Fibroblast of skin of abdomen (primary cell): ENCODE results near the gene CHTF18.
"Not testable (repeated sequence)": the region's sequence is repeated elsewhere in the genome, so short reads cannot be mapped to it uniquely, and the experiment has no call there.

Source experiments
- DNase-seq: peaks from one replicate; pipeline ENCODE4 v3.0.0-alpha.2; 2013

CHTF18 gene

GRCh38 chr16:831571-832413, 43.4 kb downstream of the CHTF18 start:
- DNase-seq, result no peak

- DNase-seq, result no peak
These were observed 44.4 kb downstream of the CHTF18 start for GRCh38 chr16:832652-833336.

- no peak for DNase-seq
These were observed 45.0 kb downstream of the CHTF18 start for GRCh38 chr16:833411-833810.

GRCh38 chr16:835373-835772, 47.0 kb downstream of the CHTF18 start:
- DNase-seq, result no peak

GRCh38 chr16:836221-836620, 47.8 kb downstream of the CHTF18 start:
- DNase-seq, result no peak

- not testable (repeated sequence) for DNase-seq
These were observed 48.4 kb downstream of the CHTF18 start for GRCh38 chr16:836822-837221.

- DNase-seq, result no peak
These were observed 50.3 kb downstream of the CHTF18 start for GRCh38 chr16:838741-839140.

GRCh38 chr16:839643-840408, 51.4 kb downstream of the CHTF18 start:
- no peak for DNase-seq

GRCh38 chr16:840561-841454, 52.4 kb downstream of the CHTF18 start:
- no peak for DNase-seq

GRCh38 chr16:841455-842060, 53.1 kb downstream of the CHTF18 start:
- no peak for DNase-seq

GRCh38 chr16:842061-842476, 53.6 kb downstream of the CHTF18 start:
- no peak for DNase-seq

- DNase-seq, result no peak
These were observed 54.5 kb downstream of the CHTF18 start for GRCh38 chr16:842711-843560.

- no peak for DNase-seq
These were observed 55.4 kb downstream of the CHTF18 start for GRCh38 chr16:843771-844170.

GRCh38 chr16:844638-845350, 56.4 kb downstream of the CHTF18 start:
- no peak for DNase-seq

GRCh38 chr16:845351-845745, 56.9 kb downstream of the CHTF18 start:
- DNase-seq, result no peak

- DNase-seq, result no peak
These were observed 58.7 kb downstream of the CHTF18 start for GRCh38 chr16:847151-847550.
